GM12872 (cell line): Measurements from ENCODE around the gene SRSF5.

Experiments used
- TF ChIP-seq, protein P1 (sequence below): IDR thresholded peaks from 3 replicates; pipeline ENCODE4 v1.5.1; 2011; ENCODE audit warnings: low read depth, mild to moderate bottlenecking, low read length, moderate library complexity; ENCODE audit not compliant: insufficient read depth

Gene SRSF5

DNA sequence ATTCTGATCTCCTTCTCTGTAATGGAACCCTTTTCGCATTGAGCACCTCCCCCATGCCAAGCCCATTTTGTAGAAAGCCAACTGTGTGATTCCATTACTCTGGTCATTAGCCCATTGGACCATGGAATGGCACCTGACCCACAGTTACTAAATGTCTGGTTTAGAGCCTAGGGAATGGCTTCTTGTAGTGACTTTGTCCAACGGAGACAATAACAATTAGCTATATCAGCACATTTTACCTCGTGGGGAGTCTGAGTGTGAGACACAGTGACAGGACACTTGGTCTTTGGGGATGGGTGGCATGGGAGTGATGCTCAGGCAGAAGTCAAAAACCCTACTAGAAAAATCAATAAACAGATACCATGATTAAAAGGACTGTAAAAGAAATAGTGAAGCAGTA is 19.7 kb downstream of the SRSF5 start:
- TF ChIP-seq, protein P1, sequence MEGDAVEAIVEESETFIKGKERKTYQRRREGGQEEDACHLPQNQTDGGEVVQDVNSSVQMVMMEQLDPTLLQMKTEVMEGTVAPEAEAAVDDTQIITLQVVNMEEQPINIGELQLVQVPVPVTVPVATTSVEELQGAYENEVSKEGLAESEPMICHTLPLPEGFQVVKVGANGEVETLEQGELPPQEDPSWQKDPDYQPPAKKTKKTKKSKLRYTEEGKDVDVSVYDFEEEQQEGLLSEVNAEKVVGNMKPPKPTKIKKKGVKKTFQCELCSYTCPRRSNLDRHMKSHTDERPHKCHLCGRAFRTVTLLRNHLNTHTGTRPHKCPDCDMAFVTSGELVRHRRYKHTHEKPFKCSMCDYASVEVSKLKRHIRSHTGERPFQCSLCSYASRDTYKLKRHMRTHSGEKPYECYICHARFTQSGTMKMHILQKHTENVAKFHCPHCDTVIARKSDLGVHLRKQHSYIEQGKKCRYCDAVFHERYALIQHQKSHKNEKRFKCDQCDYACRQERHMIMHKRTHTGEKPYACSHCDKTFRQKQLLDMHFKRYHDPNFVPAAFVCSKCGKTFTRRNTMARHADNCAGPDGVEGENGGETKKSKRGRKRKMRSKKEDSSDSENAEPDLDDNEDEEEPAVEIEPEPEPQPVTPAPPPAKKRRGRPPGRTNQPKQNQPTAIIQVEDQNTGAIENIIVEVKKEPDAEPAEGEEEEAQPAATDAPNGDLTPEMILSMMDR = no peak

DNA sequence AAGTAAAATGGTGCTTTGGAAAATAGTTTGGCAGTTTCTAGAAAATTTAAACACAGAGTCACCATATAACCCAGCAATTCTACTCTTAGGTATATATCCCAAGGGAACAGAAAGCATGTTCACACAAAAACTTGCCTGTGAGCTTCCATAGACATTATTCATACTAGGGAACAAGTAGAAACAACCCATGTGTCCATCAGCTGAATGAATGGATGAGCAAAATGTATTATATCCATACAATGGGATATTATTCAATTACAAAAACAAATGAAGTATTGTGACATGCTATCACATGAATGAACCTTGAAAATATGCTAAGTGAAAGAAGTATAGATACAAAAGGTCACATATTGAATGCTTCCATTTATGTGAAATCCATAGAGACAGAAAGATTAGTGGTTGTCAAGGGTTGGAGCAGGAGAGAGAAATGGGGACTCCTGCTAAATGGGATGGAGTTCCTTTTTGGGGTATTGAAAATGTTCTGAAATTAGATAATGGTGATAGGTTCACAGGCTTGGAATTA is 22.2 kb downstream of the SRSF5 start:
- TF ChIP-seq, protein P1 = no peak

DNA sequence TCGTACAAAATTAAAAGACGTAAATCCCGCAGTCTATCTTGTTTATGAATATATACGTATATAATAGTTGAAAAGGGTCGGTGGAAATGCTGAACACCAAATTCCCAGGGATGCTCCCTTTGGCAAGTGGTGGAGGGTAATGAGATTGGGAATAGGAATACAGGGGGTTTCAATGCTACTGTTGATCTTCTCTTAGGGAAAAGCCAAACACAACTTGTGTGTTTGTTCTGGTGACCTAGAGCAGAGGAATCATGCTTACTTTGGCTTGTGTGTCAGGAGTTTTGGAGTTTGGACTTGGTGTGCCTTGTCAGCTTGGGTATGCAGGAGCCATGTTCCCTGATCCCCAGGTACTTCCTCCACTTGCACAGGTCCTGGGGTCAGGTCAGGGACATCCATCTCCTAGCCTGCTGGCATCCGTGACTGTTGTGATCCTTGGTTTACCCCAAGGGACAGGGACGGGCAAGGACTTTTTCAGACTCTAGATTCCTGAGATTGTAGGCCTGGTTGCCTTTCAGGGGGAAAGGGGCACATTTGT is 26.0 kb downstream of the SRSF5 start:
- TF ChIP-seq, protein P1 = no peak

DNA sequence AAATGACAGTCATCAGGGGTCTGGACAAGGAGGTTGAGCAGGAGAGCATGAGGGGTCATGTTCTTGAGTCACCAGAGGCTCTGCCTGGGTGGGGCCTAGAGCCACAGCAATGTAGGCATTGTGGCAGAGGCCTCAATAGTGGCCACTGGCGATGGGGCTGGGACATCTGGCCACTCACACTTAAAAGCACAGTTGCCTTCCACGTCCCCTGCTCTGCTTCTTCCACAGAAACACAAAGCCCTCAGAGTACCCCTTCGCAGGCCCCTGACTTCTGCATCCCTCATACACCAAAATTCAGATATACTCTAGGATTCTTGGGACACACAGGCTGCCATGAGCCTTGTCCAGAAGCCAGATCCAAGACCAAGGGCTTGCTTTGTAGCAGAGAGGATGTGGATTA is 27.8 kb downstream of the SRSF5 start:
- TF ChIP-seq, protein P1 = no peak

DNA sequence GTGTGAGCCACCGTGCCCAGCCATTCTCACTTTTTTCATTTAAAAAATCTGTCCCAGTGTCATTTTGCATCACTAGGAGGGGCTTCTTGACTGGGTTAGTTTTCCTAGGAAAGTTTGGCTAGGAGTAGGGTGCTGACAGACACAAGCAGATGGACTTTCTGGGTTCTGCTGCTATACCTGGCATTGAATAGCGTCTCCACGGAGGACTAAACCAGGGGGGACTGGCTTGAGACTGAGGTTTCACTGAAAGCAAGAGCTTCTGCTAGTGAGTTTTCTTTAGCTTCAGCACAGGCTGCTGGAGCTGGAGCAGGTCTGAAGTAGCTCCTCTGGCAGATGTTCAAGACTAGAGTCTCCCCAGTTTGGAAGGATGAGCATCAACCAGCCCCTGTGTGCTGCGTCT is 28.7 kb downstream of the SRSF5 start:
- TF ChIP-seq, protein P1 = no peak

DNA sequence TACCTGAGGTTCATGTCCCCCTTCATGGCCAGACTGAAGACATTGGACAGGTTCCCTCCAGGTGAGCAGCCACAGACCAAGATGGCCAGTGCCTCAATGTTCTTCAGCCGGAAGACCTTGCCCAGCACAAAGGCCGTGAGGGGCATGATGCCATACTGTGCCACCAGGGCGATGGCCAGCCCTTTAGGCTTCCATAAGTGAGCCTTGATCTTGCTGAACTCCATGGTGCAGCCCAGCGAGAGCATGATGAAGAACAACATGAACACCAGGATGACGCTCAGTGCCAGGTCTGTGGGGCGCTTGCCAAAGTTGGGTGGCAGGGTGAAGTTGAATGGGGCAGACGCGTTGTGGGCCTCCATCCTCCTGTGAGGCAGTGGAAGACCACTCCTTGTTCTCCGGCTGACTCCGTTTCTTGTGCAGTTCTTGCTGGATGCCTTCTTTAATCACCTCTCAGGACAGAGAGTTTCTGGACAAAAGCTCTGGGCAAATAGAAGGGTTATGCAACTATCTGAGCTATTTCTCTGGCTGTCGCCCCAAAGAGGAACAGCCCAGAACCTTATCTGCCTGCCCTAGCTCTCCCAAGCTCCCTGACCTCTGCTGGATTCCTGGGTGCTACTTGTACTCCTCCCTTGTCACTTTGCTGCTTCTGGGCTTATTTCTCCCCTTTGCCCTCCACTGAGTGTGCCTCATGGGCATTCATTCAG is 30.0 kb downstream of the SRSF5 start, which contains the start of gene SLC10A1:
Gene SLC10A1, minus strand, starts transcription at position 445 of the 704 bp plus-strand sequence. Its CDS starts 86 bp downstream, at position 359.
- TF ChIP-seq, protein P1 = no peak

DNA sequence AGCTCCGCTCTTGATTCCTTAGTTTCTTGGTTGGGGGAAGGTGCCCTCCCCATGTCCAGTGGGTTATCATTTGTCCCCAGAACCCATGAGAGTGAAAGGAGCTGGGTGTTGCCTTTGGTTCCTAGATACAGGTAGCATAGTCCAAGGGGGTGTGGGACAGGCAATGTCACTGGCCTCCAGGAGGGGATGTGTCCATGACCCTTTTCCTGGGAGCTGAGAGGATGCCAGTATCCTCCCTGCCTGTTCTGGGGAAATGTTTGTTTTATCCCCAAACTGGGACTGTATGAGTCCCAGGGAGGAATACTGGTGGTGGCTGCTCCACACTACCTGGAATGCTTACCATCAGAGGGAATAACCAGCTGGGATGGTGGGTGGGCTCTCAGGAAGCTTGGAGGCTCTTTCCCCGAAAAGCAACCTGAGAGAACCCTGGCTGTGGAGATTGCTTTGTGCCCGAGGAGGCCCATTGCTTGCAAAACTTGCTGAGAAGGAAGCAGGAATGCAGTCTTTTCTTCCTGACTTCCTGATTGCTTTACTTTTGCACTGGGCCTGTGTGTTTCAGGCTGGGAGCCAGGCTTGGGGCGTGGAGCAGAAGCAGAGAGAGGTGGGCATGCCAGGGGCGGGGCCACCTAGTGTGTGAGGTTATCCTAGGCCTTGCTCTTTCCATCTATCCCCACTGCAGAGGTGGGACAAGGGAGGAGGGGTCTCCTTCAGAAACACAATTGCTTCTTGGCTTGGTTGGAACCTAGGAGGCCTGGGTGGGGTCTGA is 30.8 kb downstream of the SRSF5 start:
- TF ChIP-seq, protein P1 = no peak
